Mesendoderm (in vitro differentiated cells): ENCODE results near the gene MAGEA12.
"Not testable (repeated sequence)": the region's sequence is repeated elsewhere in the genome, so short reads cannot be mapped to it uniquely, and the experiment has no call there.

Experiments used
- DNase-seq: peaks from one replicate; pipeline ENCODE4 v3.0.0; 2013
- H2AK5ac ChIP-seq: 2 replicates; pipeline ENCODE4 v1.6.1; 2013; ENCODE audit warnings: low read length, inconsistent platforms
- H2BK120ac ChIP-seq: 2 replicates; pipeline ENCODE4 v1.6.1; 2013; ENCODE audit warnings: low read depth, mild to moderate bottlenecking, low read length, moderate library complexity, mixed read lengths
- H2BK15ac ChIP-seq: replicated peaks from 2 replicates; pipeline ENCODE4 v1.6.1; 2013; ENCODE audit warnings: low read depth, mild to moderate bottlenecking, moderate library complexity
- H2BK5ac ChIP-seq: 2 replicates; pipeline ENCODE4 v1.6.1; 2013; ENCODE audit warnings: low read length, inconsistent platforms
- H3K18ac ChIP-seq: 2 replicates; pipeline ENCODE4 v1.6.1; 2013; ENCODE audit warnings: mild to moderate bottlenecking, low read length, mixed read lengths
- H3K23ac ChIP-seq: one replicate; pipeline ENCODE4 v1.6.1; 2013; ENCODE audit warnings: low read length
- H3K27ac ChIP-seq: 2 replicates; pipeline ENCODE4 v1.5.1; 2013; ENCODE audit warnings: low read depth, mild to moderate bottlenecking, inconsistent platforms, low read length, moderate library complexity
- H3K27me3 ChIP-seq: 2 replicates; pipeline ENCODE4 v1.6.1; 2013; ENCODE audit warnings: low read length, control low read depth, mild to moderate bottlenecking, inconsistent platforms; ENCODE audit not compliant: insufficient read depth, poor library complexity
- H3K36me3 ChIP-seq: 2 replicates; pipeline ENCODE4 v1.6.1; 2013; ENCODE audit warnings: low read length, inconsistent platforms; ENCODE audit not compliant: control insufficient read depth, insufficient read depth
- H3K4ac ChIP-seq: one replicate; pipeline ENCODE4 v1.6.1; 2013; ENCODE audit warnings: low read depth, mild to moderate bottlenecking, low read length, moderate library complexity
- H3K4me1 ChIP-seq: 2 replicates; pipeline ENCODE4 v1.6.1; 2013; ENCODE audit warnings: low read depth, low read length, inconsistent platforms; ENCODE audit not compliant: control insufficient read depth
- H3K4me2 ChIP-seq: 2 replicates; pipeline ENCODE4 v1.6.1; 2013; ENCODE audit warnings: low read length
- H3K4me3 ChIP-seq: 2 replicates; pipeline ENCODE4 v1.5.1; 2013; ENCODE audit warnings: mild to moderate bottlenecking, low read length
- H3K56ac ChIP-seq: one replicate; pipeline ENCODE4 v1.6.1; 2013; ENCODE audit warnings: low read length
- H3K79me1 ChIP-seq: 2 replicates; pipeline ENCODE4 v1.6.1; 2013; ENCODE audit warnings: low read length, inconsistent platforms
- H3K79me2 ChIP-seq: 2 replicates; pipeline ENCODE4 v1.6.1; 2013; ENCODE audit warnings: mild to moderate bottlenecking, low read length; ENCODE audit not compliant: control insufficient read depth, insufficient read depth
- H3K9ac ChIP-seq: 2 replicates; pipeline ENCODE4 v1.6.1; 2013; ENCODE audit warnings: low read length, inconsistent platforms
- H4K5ac ChIP-seq: one replicate; pipeline ENCODE4 v1.6.1; 2013; ENCODE audit warnings: low read length
- H4K8ac ChIP-seq: one replicate; pipeline ENCODE4 v1.6.1; 2013; ENCODE audit warnings: low read depth, mild to moderate bottlenecking, control low read depth, low read length, moderate library complexity
- WGBS: extraction: QIAGEN DNeasy Blood & Tissue Kit; methylation state at CpG from one replicate; pipeline ENCODE4 v1.1.7; 2013; ENCODE audit warnings: low lambda C conversion rate, missing lambda C conversion rate; ENCODE audit not compliant: insufficient coverage; ENCODE audit errors: extremely low coverage; 5-methylcytosine and 5-hydroxymethylcytosine counted together

MAGEA12 gene

DNA sequence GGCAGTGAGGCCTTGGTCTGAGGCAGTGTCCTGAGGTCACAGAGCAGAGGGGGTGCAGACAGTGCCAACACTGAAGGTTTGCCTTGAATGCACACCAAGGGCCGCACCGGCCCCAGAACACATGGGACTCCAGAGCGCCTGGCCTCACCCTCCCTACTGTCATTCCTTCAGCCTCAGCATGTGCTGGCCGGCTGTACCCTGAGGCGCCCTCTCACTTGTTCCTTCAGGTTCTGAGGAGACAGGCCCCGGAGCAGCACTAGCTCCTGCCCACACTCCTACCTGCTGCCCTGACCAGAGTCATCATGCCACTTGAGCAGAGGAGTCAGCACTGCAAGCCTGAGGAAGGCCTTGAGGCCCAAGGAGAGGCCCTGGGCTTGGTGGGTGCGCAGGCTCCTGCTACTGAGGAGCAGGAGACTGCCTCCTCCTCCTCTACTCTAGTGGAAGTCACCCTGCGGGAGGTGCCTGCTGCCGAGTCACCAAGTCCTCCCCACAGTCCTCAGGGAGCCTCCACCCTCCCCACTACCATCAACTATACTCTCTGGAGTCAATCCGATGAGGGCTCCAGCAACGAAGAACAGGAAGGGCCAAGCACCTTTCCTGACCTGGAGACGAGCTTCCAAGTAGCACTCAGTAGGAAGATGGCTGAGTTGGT is 2.4 kb downstream of the MAGEA12 start:
- Histone ChIP-seq H3K56ac (no peak overlapping the region), H3K36me3 (no peaks in the 10 kb centered on the region), H3K27ac (no peak overlapping the region), H3K23ac (no peak overlapping the region), H3K27me3 (no peaks in the 10 kb centered on the region), H4K8ac (no peak overlapping the region), H3K4me2 (no peak overlapping the region), H2BK15ac (no peak overlapping the region), H3K4ac (no peak overlapping the region), H3K9ac (no peak overlapping the region), H3K4me3 (no peak overlapping the region), H3K79me2 (no peaks in the 10 kb centered on the region), H2BK5ac (no peak overlapping the region), H2BK120ac (no peak overlapping the region), H2AK5ac (no peak overlapping the region), H3K18ac (no peak overlapping the region), H3K4me1 (no peaks in the 10 kb centered on the region), H4K5ac (no peak overlapping the region), H3K79me1 (no peaks in the 10 kb centered on the region)
- no CpG with 5 or more reads among the region's 12 CpGs for WGBS
- no peak for DNase-seq

GRCh38 chrX:152736528-152736927 is 3.0 kb downstream of the MAGEA12 start:
- WGBS = no CpG with 5 or more reads among the region's 12 CpGs
- not testable (repeated sequence) for H3K4me1 ChIP-seq, H3K27ac ChIP-seq, H3K9ac ChIP-seq, H3K4me3 ChIP-seq, H4K5ac ChIP-seq, H2BK5ac ChIP-seq, H4K8ac ChIP-seq, H2AK5ac ChIP-seq, H3K36me3 ChIP-seq, H3K79me2 ChIP-seq, H3K56ac ChIP-seq, H3K23ac ChIP-seq, H3K4ac ChIP-seq, H2BK15ac ChIP-seq, H3K4me2 ChIP-seq, H3K79me1 ChIP-seq, H3K18ac ChIP-seq, H2BK120ac ChIP-seq, H3K27me3 ChIP-seq, DNase-seq

DNA sequence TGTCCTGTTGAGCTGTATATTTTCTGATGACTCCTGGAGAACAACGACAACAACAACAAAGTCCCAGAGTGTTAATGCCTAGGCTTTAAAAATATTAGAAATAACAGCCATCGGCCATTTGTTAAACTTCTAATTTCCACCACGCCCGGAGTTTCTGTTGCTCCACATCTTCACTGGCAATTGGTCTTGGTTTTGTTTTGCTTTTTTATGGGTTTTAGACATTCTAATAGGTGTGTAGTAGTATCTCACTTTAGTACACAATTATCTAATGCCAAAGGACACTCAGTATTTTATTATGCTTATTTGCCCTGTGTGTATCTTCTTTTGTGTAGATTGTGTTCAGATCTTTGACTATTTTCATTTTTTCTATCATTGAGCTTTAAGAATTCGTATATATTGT is 5.0 kb downstream of the MAGEA12 start:
- no peak overlapping the region for H2AK5ac ChIP-seq
- no peak overlapping the region for H4K8ac ChIP-seq
- H4K5ac ChIP-seq = no peak overlapping the region
- H3K56ac ChIP-seq = no peak overlapping the region
- H3K4me2 ChIP-seq = no peak overlapping the region
- H3K23ac ChIP-seq = no peak overlapping the region
- no peak for DNase-seq
- no peak overlapping the region for H2BK120ac ChIP-seq
- no peak overlapping the region for H2BK15ac ChIP-seq
- H3K27me3 ChIP-seq = no peaks in the 10 kb centered on the region
- H3K4me3 ChIP-seq = no peak overlapping the region
- H3K18ac ChIP-seq = no peak overlapping the region
- H3K79me2 ChIP-seq = no peaks in the 10 kb centered on the region
- H3K36me3 ChIP-seq = no peaks in the 10 kb centered on the region
- WGBS = no CpG with 5 or more reads among the region's 5 CpGs
- no peak overlapping the region for H3K27ac ChIP-seq
- H2BK5ac ChIP-seq = no peak overlapping the region
- H3K4me1 ChIP-seq = no peaks in the 10 kb centered on the region
- H3K9ac ChIP-seq = no peak overlapping the region
- H3K4ac ChIP-seq = no peak overlapping the region
- H3K79me1 ChIP-seq = no peaks in the 10 kb centered on the region

DNA sequence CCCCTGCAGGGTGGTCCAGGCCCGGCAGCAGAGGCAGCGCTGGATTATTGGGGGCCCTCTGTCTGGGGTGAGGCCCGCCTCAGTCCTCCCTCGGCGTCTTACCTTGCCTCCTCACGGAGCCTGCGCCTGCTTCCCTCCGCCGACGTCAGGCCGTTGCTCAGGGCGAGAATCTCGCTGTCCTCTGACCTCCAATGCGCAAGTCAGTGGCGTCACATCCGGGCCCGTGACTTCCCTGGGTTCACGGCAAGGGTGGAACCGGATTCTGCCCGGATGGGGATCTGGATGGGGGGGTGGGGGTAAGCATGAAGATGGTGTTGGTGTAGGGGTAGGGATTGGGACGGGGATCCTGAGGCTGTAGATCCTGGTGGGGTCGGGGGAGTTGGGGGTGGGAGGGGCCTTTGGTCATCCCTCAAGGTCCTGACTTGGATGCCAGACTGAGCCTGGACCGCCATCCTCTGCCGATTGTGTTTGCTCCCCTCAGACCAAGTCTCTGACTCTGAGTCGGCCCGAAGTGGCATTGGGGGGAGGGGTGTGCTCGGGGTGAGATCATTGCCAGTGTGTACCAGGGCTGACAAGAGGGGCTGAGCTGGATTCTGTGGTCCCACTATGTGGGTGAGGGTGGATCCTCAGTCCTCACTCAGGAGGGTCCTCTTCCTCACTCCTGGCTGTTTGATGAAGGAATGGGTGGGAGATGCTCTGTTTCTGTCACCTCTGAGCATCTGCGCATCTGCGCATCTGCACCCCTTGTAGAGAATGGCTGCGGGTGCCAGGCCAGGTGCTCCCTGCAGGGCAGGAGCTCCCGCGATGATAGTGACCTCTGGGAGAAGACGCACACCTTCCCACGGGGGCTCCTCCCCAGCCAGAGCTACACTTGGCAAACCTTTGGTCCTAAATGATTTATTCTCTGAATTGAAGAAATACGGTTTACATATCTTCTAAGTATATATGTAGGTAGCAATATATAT is 20.4 kb downstream of the MAGEA12 start, which contains the start of gene MAGEA2:
Gene MAGEA2 (minus strand): TSS at position 157 of the 965 bp plus-strand sequence. CDS start 2,479 bp downstream, outside the sequence.
- H3K4ac ChIP-seq, H3K36me3 ChIP-seq, H3K27me3 ChIP-seq, H2AK5ac ChIP-seq, H3K56ac ChIP-seq, H2BK5ac ChIP-seq, H3K23ac ChIP-seq, H3K79me2 ChIP-seq, H4K8ac ChIP-seq, H3K4me2 ChIP-seq, H4K5ac ChIP-seq, H3K18ac ChIP-seq, H3K79me1 ChIP-seq, DNase-seq, H3K27ac ChIP-seq, H2BK120ac ChIP-seq, H3K4me3 ChIP-seq, H2BK15ac ChIP-seq, H3K9ac ChIP-seq, H3K4me1 ChIP-seq: not testable (repeated sequence)
- no CpG with 5 or more reads among the region's 35 CpGs for WGBS

- H3K36me3 ChIP-seq, DNase-seq, H2BK15ac ChIP-seq, H3K27me3 ChIP-seq, H3K9ac ChIP-seq, H3K23ac ChIP-seq, H2BK120ac ChIP-seq, H3K4ac ChIP-seq, H3K79me2 ChIP-seq, H2AK5ac ChIP-seq, H3K79me1 ChIP-seq, H3K27ac ChIP-seq, H3K4me1 ChIP-seq, H3K18ac ChIP-seq, H2BK5ac ChIP-seq, H3K56ac ChIP-seq, H4K5ac ChIP-seq, H4K8ac ChIP-seq, H3K4me2 ChIP-seq, H3K4me3 ChIP-seq: not testable (repeated sequence)
- WGBS = no CpG with 5 or more reads among the region's 5 CpGs
Observed at GRCh38 chrX:152754871-152755270, 21.3 kb downstream of the MAGEA12 start.
